Fibroblast of lung (primary cell): ENCODE measurements around the gene ZSCAN2. TPM values are rescaled to one million over a fixed set of nuclear protein-coding genes. Genes with fewer than 3 reads are reported as not detected.

Source experiments
- DNase-seq, 2 donors: peaks; one replicate each; pipeline versions ENCODE4 v3.0.0 to v3.0.0-alpha.2; 2010; ENCODE audit warnings: low read depth in 2 of 2
- H2AFZ ChIP-seq: 2 replicates; pipeline ENCODE4 v1.5.1; 2012; ENCODE audit warnings: low read length, control low read depth, inconsistent platforms
- H3K27ac ChIP-seq: 2 replicates; pipeline ENCODE4 v1.5.1; 2011; ENCODE audit warnings: low read length, control low read depth; ENCODE audit not compliant: insufficient read depth
- H3K27me3 ChIP-seq: 2 replicates; pipeline ENCODE4 v1.5.1; 2011; ENCODE audit warnings: mild to moderate bottlenecking, low read length; ENCODE audit not compliant: control insufficient read depth, insufficient read depth
- H3K36me3 ChIP-seq: 2 replicates; pipeline ENCODE4 v1.5.1; 2011; ENCODE audit warnings: low read length; ENCODE audit not compliant: control insufficient read depth, insufficient read depth
- H3K4me1 ChIP-seq: 2 replicates; pipeline ENCODE4 v1.5.1; 2011; ENCODE audit warnings: low read length; ENCODE audit not compliant: control insufficient read depth, insufficient read depth; ENCODE audit errors: extremely low read depth
- H3K4me2 ChIP-seq: 2 replicates; pipeline ENCODE4 v1.5.1; 2011; ENCODE audit warnings: low read length, control low read depth; ENCODE audit not compliant: insufficient read depth; ENCODE audit errors: extremely low read depth
- H3K4me3 ChIP-seq, 4 experiments: fragments of 200-600 bp in 1 of 4; sonication (generic) in 1 of 4; replicated peaks in 1 of 4; 2 replicates each; pipeline ENCODE4 v1.5.1; 2011 to 2016; ENCODE audit warnings: low read length in 4 of 4, low read depth in 3 of 4, mild to moderate bottlenecking in 3 of 4, control low read depth in 2 of 4, inconsistent platforms in 1 of 4, mixed read lengths in 1 of 4; ENCODE audit not compliant: insufficient read depth in 1 of 4; ENCODE audit errors: control extremely low read depth in 1 of 4
- H3K79me2 ChIP-seq: 2 replicates; pipeline ENCODE4 v1.5.1; 2012; ENCODE audit warnings: mild to moderate bottlenecking, low read length, inconsistent platforms; ENCODE audit not compliant: control insufficient read depth, insufficient read depth
- H3K9ac ChIP-seq: 2 replicates; pipeline ENCODE4 v1.5.1; 2011; ENCODE audit warnings: mild to moderate bottlenecking, low read length, control low read depth; ENCODE audit not compliant: insufficient read depth
- H3K9me3 ChIP-seq: 2 replicates; pipeline ENCODE4 v1.5.1; 2012; ENCODE audit warnings: low read depth, low read length; ENCODE audit not compliant: control insufficient read depth, insufficient read depth
- H4K20me1 ChIP-seq: 2 replicates; pipeline ENCODE4 v1.5.1; 2011; ENCODE audit warnings: low read length; ENCODE audit not compliant: control insufficient read depth, insufficient read depth; ENCODE audit errors: extremely low read depth
- CTCF ChIP-seq, 2 donors: IDR thresholded peaks in 1 of 2; conservative IDR thresholded peaks in 1 of 2; 1 replicate in 1 of 2; 2 replicates in 1 of 2; pipeline ENCODE4 v1.5.1; 2011 to 2012; ENCODE audit warnings: low read length in 2 of 2, control low read depth in 1 of 2, inconsistent platforms in 1 of 2, low read depth in 1 of 2, mild to moderate bottlenecking in 1 of 2
- EZH2 ChIP-seq: IDR thresholded peaks from 2 replicates; pipeline ENCODE4 v1.5.1; 2012; ENCODE audit warnings: low read length, control low read depth, mild to moderate bottlenecking; ENCODE audit errors: missing control alignments
- polyA plus RNA-seq, 2 donors: library from polyadenylated mRNA; depleted of rRNA in 1 of 2; stranded (reverse) in 1 of 2; unstranded in 1 of 2; fragments of >200 nt; gene quantifications; 2 replicates each; pipeline ENCODE4 v1.2.1, GENCODE V29; 2011 to 2012; ENCODE audit warnings: missing spikeins in 1 of 2
- total RNA-seq: library from RNA; depleted of rRNA; stranded (reverse); fragments of >200 nt; gene quantifications from 2 replicates; pipeline ENCODE4 v1.2.1, GENCODE V29; 2014

ZSCAN2 gene
- total and polyA plus RNA-seq, 2 donors (not counting 1 experiment from before 2014, with no cell fraction given), result 6.4 to 9.2 TPM

GRCh38 chr15:84598250-84598649 lies 2.6 kb upstream of the ZSCAN2 start:
- Histone ChIP-seq H3K4me1 (no peaks in the 10 kb centered on the region), H3K4me3 (no peak overlapping the region), H4K20me1 (no peaks in the 10 kb centered on the region), H3K36me3 (no peaks in the 10 kb centered on the region), H2AFZ (no peak overlapping the region), H3K9ac (no peak overlapping the region), H3K9me3 (no peaks in the 10 kb centered on the region), H3K27me3 (no peaks in the 10 kb centered on the region), H3K79me2 (peaks cover 1% of the 10 kb centered on the region), H3K27ac (no peak overlapping the region), H3K4me2 (no peak overlapping the region)
- no peak for TF ChIP-seq CTCF (conservative IDR thresholded peaks at IDR 0.05 in 1 of 2, IDR thresholded peaks at IDR 0.05 in 1 of 2; ENCODE audit: low read depth in 1 of 2, low read length in 2 of 2)
- no peak for TF ChIP-seq EZH2
- no peak for DNase-seq

- Histone ChIP-seq H3K9ac (no peak overlapping the region), H2AFZ (no peak overlapping the region), H4K20me1 (no peaks in the 10 kb centered on the region), H3K4me3 (no peak overlapping the region), H3K9me3 (no peaks in the 10 kb centered on the region), H3K27me3 (no peaks in the 10 kb centered on the region), H3K79me2 (peaks cover 1% of the 10 kb centered on the region), H3K36me3 (no peaks in the 10 kb centered on the region), H3K4me1 (no peaks in the 10 kb centered on the region), H3K27ac (no peak overlapping the region), H3K4me2 (no peak overlapping the region)
- TF ChIP-seq CTCF (conservative IDR thresholded peaks at IDR 0.05 in 1 of 2, IDR thresholded peaks at IDR 0.05 in 1 of 2; ENCODE audit: low read depth in 1 of 2, low read length in 2 of 2), result peak; percentile 78 to 84
- TF ChIP-seq EZH2, result no peak
- DNase-seq, result peak; percentile 55 to 72
Observed at GRCh38 chr15:84598993-84599392, 1.8 kb upstream of the ZSCAN2 start.

GRCh38 chr15:84599906-84600305 lies 903 bp upstream of the ZSCAN2 start:
- TF ChIP-seq CTCF (conservative IDR thresholded peaks at IDR 0.05 in 1 of 2, IDR thresholded peaks at IDR 0.05 in 1 of 2; ENCODE audit: low read depth in 1 of 2, low read length in 2 of 2) (no peak), EZH2 (no peak)
- Histone ChIP-seq H3K27ac (no peak overlapping the region), H3K9me3 (no peaks in the 10 kb centered on the region), H3K79me2 (peaks cover 1% of the 10 kb centered on the region), H3K9ac (no peak overlapping the region), H3K4me3 (peak overlapping the region in 2 of 4 experiments; percentile 77 to 90), H3K36me3 (no peaks in the 10 kb centered on the region), H4K20me1 (no peaks in the 10 kb centered on the region), H2AFZ (no peak overlapping the region), H3K27me3 (no peaks in the 10 kb centered on the region), H3K4me1 (no peaks in the 10 kb centered on the region), H3K4me2 (no peak overlapping the region)
- DNase-seq, result no peak
